ENCODE measurements around the gene GPR65. TPM values are rescaled to one million over a fixed set of nuclear protein-coding genes. Genes with fewer than 3 reads are reported as not detected.

The GPR65 gene
- polyA plus RNA-seq (2013, experiment 1 of 2; ENCODE audit: insufficient read length) = 0.06 TPM
- polyA plus RNA-seq (2013, experiment 2 of 2; ENCODE audit: insufficient read length) = 0.09 TPM

DNA sequence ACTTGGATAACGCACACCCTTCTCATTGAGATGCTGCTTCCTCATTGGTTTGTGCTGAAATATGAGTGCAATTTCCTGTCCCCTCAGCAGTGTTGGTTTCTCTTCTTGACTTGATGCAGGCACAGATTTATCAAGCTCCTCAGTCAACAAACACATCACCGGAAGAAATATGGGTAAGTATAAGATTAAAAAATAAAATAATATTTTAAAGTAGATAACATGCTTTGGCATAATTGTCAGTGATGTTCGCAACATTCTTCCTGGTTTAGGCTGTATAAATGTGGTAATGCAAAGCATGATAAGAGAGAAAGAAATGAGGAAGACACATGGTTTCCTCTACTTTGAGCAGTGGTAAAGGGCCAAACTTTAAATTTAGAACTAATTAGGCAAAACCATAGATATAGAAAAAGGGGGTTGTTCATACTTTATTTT is at the start of gene GPR65:
Gene GPR65, plus strand, starts transcription at position 86 of the 432 bp plus-strand sequence. CDS start 5,713 bp downstream, outside the sequence.
- peak; percentile 28 for DNase-seq

DNA sequence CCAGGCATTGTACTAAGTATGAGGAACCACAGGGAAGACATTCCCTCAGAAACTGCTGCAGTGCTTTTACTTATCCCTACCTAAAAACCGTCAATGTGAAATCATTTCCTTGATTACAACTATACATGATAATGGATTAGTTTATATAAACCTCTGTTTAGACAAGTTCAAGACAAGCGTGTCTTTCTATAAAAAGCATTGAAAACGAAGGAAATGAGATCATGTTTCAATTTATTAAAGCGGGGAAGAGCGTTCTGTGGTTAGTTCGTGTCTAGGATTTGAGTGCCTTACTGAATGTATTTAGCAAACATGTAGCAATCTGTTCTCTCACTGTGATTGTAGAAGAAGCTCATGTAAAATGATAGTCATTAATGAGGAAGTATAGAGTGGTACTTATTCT is 49.4 kb upstream of the GPR65 start:
- DNase-seq = no peak

DNA sequence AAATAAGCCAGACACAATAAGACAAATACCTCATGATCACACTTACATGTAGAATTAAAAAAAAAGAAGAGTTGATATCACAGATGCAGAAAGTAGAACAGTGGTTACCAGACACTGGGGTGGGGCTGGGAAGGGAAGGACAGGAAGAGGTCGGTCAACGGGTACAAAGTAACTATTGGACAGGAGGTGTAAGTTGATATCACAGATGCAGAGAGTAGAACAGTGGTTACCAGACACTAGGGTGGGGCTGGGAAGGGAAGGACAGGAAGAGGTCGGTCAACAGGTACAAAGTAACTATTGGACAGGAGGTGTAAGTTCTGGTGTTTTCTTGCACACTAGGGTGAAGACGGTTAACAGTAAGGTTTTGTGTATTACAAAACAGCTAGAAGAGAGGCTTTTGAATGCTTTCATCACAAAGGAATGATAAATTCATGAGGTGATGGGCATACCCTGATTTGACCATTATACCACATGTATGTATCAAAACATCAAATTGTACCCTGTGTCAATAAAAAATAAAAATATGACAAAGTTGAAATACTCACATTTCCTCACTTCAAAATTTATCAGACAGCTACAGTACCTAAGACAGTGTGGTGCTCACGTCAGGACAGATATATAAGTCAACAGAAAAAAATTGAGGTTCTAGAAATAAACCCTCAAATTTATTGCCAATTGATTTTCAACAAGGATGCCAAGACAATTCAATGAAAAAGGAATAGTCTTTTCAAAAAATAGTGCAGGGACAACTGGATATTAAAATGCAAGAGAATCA is 44.7 kb upstream of the GPR65 start:
- no peak for DNase-seq

- DNase-seq = no peak
These were observed 43.7 kb upstream of the GPR65 start for GRCh38 chr14:87961246-87961645.

- peak; percentile 18 for DNase-seq
These were observed 38.1 kb upstream of the GPR65 start for GRCh38 chr14:87966816-87967215.

DNA sequence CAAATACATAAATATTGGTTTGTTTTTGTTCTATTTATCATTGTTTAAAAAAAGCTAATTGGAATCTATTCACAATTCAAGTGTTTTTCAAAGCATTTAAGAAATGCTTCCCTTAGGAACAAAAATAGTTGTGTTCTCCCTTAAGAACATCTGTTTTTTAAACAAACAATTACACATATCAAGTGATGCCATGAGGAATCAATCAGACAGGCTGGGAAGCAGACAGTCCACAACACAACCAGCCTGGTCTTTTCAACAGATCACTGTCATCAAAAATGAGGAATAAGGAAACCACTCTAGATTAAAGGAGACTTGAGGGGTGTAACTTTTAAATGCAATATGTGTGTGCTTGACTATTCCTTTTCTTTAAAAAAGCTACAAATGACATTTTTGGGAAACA is 37.4 kb upstream of the GPR65 start:
- no peak for DNase-seq

- DNase-seq = no peak
These were observed 33.9 kb upstream of the GPR65 start for GRCh38 chr14:87971010-87971409.

DNA sequence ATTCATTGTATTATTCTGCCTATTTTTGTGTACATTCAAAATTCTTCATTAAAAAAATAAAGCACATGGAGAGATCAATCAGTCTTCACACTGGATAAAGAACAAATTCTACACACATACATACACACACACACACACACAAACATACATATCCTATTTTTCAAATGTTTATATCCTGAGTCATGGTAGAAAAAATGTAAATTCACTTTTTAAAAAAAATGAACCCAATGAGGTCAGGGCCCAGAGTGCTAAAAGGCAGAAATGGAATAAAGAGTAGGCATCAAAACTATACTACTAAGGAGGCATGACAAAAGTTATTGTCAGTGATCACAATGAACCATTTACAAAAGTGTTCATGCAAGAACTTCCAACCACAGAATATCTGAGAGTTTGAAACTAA is 29.3 kb upstream of the GPR65 start:
- DNase-seq = peak; percentile 34

- no peak for DNase-seq
These were observed 25.2 kb upstream of the GPR65 start for GRCh38 chr14:87979689-87980088.

GRCh38 chr14:87989221-87989955 is 15.5 kb upstream of the GPR65 start:
- DNase-seq = no peak

DNA sequence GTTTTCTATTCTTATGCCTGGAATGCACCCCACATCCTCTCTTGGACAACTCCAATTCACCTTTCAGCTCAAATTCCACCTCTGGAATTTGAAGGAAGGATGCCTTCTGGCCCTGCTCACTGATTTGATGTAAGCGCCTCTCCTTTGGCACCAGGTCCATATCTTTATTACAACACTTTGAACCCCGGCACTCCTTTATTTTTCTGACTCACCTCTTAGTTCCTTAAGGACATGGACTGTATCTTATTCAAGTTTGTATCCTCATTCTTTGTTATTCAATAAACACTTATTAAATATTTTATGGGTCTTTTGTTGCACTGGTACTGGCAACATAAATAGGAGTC is 15.0 kb upstream of the GPR65 start:
- DNase-seq = no peak

- no peak for DNase-seq
These were observed 14.3 kb upstream of the GPR65 start for GRCh38 chr14:87990682-87991081.

DNA sequence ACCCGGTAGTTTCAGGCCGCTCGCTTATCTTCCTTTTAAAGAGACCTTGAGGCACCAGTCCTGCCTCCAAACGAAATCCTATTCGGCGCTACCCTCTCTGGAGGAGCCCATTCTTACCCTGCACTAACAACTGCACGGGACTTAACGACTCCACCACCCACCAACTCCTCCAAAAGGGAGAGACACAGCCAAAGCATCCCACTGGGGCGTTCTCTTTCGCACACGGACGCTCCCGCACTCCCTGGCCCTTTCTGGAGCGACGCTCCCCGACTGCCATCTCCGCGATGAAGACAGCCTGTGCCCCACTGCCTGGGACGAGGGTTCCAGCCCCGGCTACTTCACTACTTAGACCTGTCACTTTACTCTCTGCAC is 12.6 kb upstream of the GPR65 start:
- DNase-seq = no peak

GRCh38 chr14:87992718-87993628 is 12.0 kb upstream of the GPR65 start, which contains the start of gene GALC:
Gene GALC, minus strand, starts transcription at chr14:87993182. Its CDS starts 18 bp downstream, at chr14:87993164.
- DNase-seq = peak; percentile 92

GRCh38 chr14:87994974-87995373 is 10.0 kb upstream of the GPR65 start:
- no peak for DNase-seq

GRCh38 chr14:87995500-87996290 is 9.2 kb upstream of the GPR65 start:
- DNase-seq = no peak

GRCh38 chr14:87996291-87996592 is 8.7 kb upstream of the GPR65 start:
- no peak for DNase-seq

DNA sequence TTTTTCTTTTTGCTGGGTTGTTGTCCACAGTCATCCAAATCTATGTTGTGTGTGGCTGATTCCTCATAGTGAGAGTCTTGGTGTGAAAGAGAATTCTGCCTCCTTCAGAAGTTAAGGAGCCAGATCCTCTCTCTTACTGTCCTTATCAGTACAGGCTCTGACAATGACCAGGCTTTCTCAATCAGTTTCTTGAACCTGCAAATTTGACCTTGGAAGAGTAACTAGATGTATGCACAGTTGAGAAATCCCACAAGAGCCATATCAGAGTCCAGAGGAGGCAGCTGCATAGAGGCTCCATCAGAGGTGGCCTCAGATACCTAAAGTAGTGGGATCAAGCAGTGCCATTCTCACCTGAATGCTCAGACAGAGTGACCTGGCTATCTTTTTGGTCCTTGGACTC is 6.5 kb upstream of the GPR65 start:
- no peak for DNase-seq

GRCh38 chr14:87999277-87999676 is 5.7 kb upstream of the GPR65 start:
- DNase-seq = no peak

DNA sequence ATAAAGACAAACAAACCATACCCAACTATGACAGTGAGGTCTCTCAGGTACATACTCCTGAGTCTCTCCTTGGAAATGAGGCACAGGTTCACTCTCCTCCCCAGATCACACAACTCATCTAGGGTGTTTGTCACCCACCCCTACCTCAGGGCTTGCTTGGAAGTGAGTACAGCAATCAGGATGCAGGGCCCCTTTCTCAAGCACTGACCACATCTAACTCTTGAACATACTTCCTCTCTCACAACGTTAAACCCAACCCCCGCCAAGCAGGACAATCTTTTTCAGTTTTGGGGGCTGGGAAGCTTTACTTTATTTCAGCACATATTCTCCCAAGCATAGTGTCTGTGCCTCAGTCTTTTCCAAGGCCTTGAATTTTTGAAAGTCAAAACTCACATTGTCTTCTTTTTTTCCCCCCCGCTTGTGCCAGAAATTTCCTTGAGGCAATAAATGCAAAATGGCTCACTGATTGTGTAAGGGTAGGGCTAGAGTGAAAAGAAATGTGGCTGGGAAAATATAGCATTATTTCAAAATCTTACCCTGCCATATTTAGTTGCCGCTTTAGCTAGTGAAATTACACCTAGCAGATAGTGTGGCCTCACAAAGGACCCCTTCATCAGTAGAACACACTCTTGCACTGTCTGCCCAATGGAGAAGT is 2.4 kb upstream of the GPR65 start:
- DNase-seq = no peak

DNA sequence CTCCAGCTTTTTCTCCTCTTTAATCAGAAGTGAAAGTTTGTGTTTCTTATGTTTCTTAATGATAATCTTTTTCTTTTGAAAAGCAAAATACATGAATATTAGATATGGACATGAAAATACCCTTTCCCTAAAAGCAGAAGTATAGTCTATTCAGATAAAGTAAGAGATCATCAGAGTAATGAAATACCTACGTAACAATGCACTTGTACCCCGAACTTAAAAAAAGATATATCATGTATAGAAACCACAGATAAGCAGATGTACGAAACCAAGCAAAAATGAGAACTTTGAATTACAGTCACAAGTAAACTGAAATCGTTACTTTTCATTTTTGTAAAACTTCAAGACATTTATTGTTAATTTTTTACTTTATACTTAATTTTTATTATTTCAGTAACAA is 1.5 kb upstream of the GPR65 start:
- DNase-seq = no peak
